C4-2B (cell line): ENCODE data around the gene SUPT16H.

ENCODE experiments used
- H3K27ac ChIP-seq: fragments of 450-650 bp; 2 replicates; pipeline ENCODE4 v1.5.1; 2017
- ZFX ChIP-seq: fragments of 450-650 bp; IDR thresholded peaks from 2 replicates; pipeline ENCODE4 v1.6.1; 2017
- TF ChIP-seq, protein P1 (sequence below): fragments of 450-650 bp; conservative IDR thresholded peaks from 2 replicates; pipeline ENCODE4 v1.5.1; 2017; ENCODE audit warnings: mild to moderate bottlenecking

Gene SUPT16H

DNA sequence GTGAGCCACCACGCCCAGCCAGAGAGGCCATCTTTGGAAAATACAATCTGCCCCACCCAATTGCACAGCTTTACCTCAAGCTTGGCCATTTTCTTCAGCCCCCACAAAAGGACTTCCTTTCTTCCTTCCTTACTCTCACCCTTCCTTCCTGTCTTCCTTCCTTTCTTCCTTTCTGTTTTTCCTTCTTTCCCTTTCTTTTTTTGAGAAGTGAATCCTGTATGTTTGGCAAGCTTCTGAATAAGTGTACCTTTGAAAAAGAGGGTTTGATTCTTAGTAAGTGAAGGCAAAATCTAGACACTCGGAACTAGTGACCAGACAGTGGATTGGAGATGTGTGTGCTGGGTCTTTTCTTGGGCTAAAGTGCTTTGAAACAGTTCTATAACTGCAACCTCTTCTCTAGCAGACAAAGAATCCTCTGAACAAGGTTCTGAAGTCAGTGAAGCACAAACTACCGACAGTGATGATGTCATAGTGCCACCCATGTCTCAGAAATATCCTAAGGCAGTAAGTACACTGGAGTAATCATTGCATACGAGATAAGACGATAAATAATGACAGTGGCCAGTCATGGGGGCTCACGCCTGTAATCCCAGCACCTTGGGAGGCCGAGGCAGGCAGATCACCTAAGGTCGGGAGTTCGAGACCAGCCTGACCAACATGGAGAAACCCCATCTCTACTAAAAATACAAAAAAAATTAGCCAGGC, 49.5 kb downstream of the SUPT16H start:
- TF ChIP-seq ZFX = no peak
- TF ChIP-seq, protein P1, sequence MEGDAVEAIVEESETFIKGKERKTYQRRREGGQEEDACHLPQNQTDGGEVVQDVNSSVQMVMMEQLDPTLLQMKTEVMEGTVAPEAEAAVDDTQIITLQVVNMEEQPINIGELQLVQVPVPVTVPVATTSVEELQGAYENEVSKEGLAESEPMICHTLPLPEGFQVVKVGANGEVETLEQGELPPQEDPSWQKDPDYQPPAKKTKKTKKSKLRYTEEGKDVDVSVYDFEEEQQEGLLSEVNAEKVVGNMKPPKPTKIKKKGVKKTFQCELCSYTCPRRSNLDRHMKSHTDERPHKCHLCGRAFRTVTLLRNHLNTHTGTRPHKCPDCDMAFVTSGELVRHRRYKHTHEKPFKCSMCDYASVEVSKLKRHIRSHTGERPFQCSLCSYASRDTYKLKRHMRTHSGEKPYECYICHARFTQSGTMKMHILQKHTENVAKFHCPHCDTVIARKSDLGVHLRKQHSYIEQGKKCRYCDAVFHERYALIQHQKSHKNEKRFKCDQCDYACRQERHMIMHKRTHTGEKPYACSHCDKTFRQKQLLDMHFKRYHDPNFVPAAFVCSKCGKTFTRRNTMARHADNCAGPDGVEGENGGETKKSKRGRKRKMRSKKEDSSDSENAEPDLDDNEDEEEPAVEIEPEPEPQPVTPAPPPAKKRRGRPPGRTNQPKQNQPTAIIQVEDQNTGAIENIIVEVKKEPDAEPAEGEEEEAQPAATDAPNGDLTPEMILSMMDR = no peak
- no peak overlapping the region for H3K27ac ChIP-seq

DNA sequence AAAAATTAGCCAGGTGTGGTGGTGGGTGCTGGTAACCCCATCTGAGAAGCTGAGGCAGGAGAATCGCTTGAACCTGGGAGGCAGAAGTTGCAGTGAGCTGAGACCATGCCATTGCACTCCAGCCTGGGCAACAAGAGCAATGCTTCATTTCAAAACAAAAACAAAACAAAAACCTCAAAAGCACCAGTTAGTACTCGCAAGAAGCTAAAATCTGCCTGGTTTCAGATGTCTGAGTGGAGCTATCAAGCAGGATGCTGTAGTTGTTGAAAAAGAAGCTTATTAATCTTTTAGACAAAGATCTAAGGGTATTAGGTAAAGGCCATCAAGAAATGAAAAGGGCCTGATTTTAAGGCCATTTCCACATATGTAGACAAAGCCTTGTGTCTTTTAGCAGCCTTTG, 50.9 kb downstream of the SUPT16H start:
- no peak overlapping the region for H3K27ac ChIP-seq
- TF ChIP-seq, protein P1 = no peak
- no peak for TF ChIP-seq ZFX

DNA sequence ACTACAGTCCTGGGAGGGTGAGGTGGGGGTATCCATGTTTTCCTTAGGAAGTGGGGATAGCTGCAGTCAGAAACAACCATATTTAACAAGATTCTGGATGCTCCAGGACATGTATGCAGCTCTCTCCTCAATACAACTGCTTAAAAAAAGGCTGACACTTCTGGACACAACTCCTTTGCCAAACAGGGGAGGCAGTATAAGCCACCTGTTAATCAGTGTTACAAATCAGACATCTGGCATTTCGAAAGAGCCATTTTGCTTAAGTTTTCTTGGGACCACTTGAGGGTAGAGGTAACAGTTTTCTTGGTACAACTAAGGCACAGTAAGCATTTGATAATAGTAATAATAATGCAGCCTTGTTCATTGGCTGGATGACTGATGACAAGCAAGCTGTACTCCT, 56.8 kb downstream of the SUPT16H start:
- no peak overlapping the region for H3K27ac ChIP-seq
- TF ChIP-seq ZFX = no peak
- TF ChIP-seq, protein P1 = no peak

DNA sequence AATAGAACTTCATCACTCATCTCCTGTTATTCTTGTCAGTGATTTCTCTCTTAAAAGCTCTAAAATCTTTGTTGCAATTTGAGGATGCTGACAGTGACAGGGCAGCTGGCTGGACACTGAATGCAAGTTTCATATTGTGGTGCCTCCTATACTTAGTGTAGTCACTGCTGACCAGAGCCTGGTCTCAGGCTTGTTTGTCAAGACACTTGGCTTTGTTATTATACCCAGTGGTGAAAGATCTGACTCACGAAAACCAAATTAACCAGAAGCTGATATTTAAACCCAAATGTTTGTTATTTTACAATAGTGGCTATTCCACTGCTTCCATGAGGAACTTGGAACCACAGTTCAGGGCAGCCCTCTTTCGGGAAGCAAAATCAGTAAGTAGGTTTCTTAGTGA, 61.1 kb downstream of the SUPT16H start:
- no peak for TF ChIP-seq ZFX
- TF ChIP-seq, protein P1 = no peak
- no peak overlapping the region for H3K27ac ChIP-seq

DNA sequence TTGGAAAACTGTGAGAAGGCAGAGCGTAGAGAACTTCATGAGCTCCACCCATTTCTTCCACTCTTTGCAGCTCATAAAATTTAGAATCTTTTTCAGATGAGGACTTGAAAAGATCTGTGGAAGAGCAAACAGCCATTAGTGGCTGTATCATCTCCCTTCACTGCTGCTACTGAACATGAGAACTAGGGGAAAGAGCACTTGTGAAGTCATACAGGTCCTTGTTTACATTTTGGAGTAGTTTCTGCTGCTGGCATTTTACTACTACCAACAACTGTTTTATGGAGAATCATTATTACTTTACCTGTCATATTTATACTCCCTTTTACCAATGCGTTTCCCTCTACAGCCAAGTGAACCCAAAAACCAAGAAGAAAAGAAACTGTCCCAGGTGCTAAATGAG, 62.9 kb downstream of the SUPT16H start:
- peak overlapping the region; percentile 15; the same call in 1 of the 2 replicates for H3K27ac ChIP-seq
- TF ChIP-seq, protein P1 = no peak
- TF ChIP-seq ZFX = no peak

- H3K27ac ChIP-seq = no peak overlapping the region
- TF ChIP-seq, protein P1 = no peak
- no peak for TF ChIP-seq ZFX
Observed at GRCh38 chr14:21317398-21317797, 66.4 kb downstream of the SUPT16H start.

GRCh38 chr14:21313512-21313911, 70.3 kb downstream of the SUPT16H start:
- TF ChIP-seq ZFX = no peak
- TF ChIP-seq, protein P1 = no peak

More at GRCh38 chr14:21313512-21313911, 70.3 kb downstream of the SUPT16H start:
- no peak overlapping the region for H3K27ac ChIP-seq
